HepG2 (cell line): ENCODE measurements around the gene TMEM235. TPM values are rescaled to one million over a fixed set of nuclear protein-coding genes. Genes with fewer than 3 reads are reported as not detected.

Source experiments
- BORCS8-MEF2B ChIP-seq: sonication (generic); formaldehyde crosslinking; IDR thresholded peaks from 2 replicates; pipeline ENCODE4 v1.8.0; 2022; ENCODE audit warnings: mild to moderate bottlenecking, missing genetic modification reagents
- CEBPG ChIP-seq: IDR thresholded peaks from 2 replicates; pipeline ENCODE4 v1.6.1; 2016
- KLF6 ChIP-seq: IDR thresholded peaks from 2 replicates; pipeline ENCODE4 v1.8.0; 2016; ENCODE audit warnings: missing biosample characterization, missing genetic modification reagents
- SIX1 ChIP-seq: sonication (generic); formaldehyde crosslinking; IDR thresholded peaks from 2 replicates; pipeline ENCODE4 v1.4.0; 2020; ENCODE audit warnings: missing genetic modification reagents, borderline replicate concordance
- TCF12 ChIP-seq, 2 experiments: fragments of 450-650 bp in 1 of 2; sonication (generic) in 1 of 2; formaldehyde crosslinking in 1 of 2; IDR thresholded peaks; 2 replicates each; pipeline versions ENCODE4 v1.6.1 to v1.8.0; 2017 to 2022; ENCODE audit warnings: antibody characterized with exemption in 1 of 2, mild to moderate bottlenecking in 1 of 2, missing genetic modification reagents in 1 of 2, moderate library complexity in 1 of 2
- TEAD3 ChIP-seq: optimal IDR thresholded peaks from 2 replicates; pipeline ENCODE3; 2016; ENCODE audit warnings: borderline replicate concordance
- ZKSCAN8 ChIP-seq: IDR thresholded peaks from 2 replicates; pipeline ENCODE4 v1.6.1; 2016; ENCODE audit warnings: borderline replicate concordance, missing genetic modification reagents, missing compliant biosample characterization
- ZNF317 ChIP-seq: sonication (generic); formaldehyde crosslinking; IDR thresholded peaks from 2 replicates; pipeline ENCODE4 v1.5.0; 2020; ENCODE audit warnings: mild to moderate bottlenecking, missing genetic modification reagents
- ZNF572 ChIP-seq: sonication (generic); formaldehyde crosslinking; IDR thresholded peaks from 2 replicates; pipeline ENCODE4 v1.5.1; 2020; ENCODE audit warnings: mild to moderate bottlenecking, missing genetic modification reagents
- polyA plus RNA-seq, 8 experiments: library from polyadenylated mRNA; depleted of rRNA in 3 of 8; stranded (reverse) in 7 of 8; unstranded in 1 of 8; fragments of >200 nt; fragmentation: Illumina TruSeq in 4 of 8; extraction: Trizol in 4 of 8; gene quantifications; 2 replicates each; pipeline versions ENCODE4 v1.2.1 to v1.2.3, GENCODE V29; 2011 to 2016; ENCODE audit warnings: low read depth in 4 of 8, missing spikeins in 1 of 8, mixed read lengths in 1 of 8; ENCODE audit not compliant: insufficient read depth in 1 of 8
- total RNA-seq, 5 experiments: library from RNA; depleted of rRNA; stranded (reverse); fragments of >200 nt; fragmentation: Illumina TruSeq; extraction: Trizol; gene quantifications; 2 replicates each; pipeline ENCODE4 v1.2.3, GENCODE V29; 2016; ENCODE audit warnings: low read depth in 1 of 5
- TF ChIP-seq, protein P1 (sequence below): fragments of 450-650 bp; IDR thresholded peaks from 2 replicates; pipeline ENCODE4 v1.6.1; 2017
- TF ChIP-seq, protein P2 (sequence below): sonication (generic); formaldehyde crosslinking; IDR thresholded peaks from 2 replicates; pipeline ENCODE4 v1.8.0; 2022; ENCODE audit warnings: mild to moderate bottlenecking, missing genetic modification reagents, moderate library complexity
- TF ChIP-seq, protein P3 (sequence below): sonication (generic); formaldehyde crosslinking; IDR thresholded peaks from 2 replicates; pipeline ENCODE4 v1.5.0; 2020; ENCODE audit warnings: mild to moderate bottlenecking, missing genetic modification reagents
- TF ChIP-seq, protein P4 (sequence below): sonication (generic); formaldehyde crosslinking; IDR thresholded peaks from 2 replicates; pipeline ENCODE4 v1.5.1; 2020; ENCODE audit warnings: mild to moderate bottlenecking, missing genetic modification reagents, moderate library complexity
- TF ChIP-seq, protein P5 (sequence below): sonication (generic); formaldehyde crosslinking; IDR thresholded peaks from 2 replicates; pipeline ENCODE4 v1.4.0; 2020; ENCODE audit warnings: low read depth, missing genetic modification reagents

Gene TMEM235
- total and polyA plus RNA-seq, 2 of the 13 experiments (the other 11 are each of a cell fraction or from before 2014, with no cell fraction given), result not detected

DNA sequence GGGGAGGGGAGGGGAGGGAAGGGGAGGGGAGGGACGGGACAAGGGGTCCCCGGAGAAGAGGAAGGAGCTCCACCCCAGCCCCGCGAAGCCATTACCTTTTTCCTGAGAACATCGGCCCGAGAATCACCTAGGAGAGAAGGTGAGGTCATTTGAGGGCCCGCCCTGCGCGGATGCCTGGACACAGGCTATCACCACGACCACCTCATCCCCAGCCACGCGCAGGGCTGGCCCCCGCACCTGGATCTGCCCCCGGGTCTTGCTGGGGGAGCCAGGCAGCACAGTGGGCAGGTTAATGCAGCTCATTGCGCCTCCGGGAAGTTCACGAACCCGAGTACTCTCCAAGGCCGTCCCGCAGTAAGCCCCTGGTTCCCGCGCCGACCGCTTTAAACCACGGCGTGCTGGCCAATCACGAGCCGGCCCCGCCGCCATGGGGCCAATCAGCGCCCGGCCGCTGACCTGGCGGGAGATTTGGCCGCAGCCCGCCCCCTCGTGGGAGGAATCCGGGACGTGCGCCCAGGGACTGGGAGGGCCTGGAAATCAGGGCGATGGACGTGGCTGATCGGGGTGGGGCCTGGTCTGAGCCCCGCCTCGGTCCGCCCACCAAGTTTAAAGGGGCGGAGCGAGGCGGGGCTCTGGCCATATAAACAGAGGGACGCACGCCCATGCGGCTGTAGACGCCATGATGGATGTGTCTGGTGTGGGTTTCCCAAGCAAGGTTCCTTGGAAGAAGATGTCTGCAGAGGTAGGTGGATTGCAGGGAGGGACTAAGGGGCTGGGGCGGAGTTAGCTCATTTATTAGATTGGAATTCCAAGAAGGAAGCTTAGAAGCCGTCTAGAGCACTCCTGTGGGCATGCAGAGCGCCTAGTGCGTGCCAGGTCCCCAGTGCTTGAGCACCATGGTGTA lies 44.5 kb upstream of the TMEM235 start, which contains the start of the genes AFMID and TK1 (continued):
- TF ChIP-seq, protein P1, sequence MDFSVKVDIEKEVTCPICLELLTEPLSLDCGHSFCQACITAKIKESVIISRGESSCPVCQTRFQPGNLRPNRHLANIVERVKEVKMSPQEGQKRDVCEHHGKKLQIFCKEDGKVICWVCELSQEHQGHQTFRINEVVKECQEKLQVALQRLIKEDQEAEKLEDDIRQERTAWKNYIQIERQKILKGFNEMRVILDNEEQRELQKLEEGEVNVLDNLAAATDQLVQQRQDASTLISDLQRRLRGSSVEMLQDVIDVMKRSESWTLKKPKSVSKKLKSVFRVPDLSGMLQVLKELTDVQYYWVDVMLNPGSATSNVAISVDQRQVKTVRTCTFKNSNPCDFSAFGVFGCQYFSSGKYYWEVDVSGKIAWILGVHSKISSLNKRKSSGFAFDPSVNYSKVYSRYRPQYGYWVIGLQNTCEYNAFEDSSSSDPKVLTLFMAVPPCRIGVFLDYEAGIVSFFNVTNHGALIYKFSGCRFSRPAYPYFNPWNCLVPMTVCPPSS, result no peak
- TF ChIP-seq, protein P2, sequence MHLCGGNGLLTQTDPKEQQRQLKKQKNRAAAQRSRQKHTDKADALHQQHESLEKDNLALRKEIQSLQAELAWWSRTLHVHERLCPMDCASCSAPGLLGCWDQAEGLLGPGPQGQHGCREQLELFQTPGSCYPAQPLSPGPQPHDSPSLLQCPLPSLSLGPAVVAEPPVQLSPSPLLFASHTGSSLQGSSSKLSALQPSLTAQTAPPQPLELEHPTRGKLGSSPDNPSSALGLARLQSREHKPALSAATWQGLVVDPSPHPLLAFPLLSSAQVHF (CRISPR knock-in tag), result peak; percentile 100
- TF ChIP-seq, protein P3, sequence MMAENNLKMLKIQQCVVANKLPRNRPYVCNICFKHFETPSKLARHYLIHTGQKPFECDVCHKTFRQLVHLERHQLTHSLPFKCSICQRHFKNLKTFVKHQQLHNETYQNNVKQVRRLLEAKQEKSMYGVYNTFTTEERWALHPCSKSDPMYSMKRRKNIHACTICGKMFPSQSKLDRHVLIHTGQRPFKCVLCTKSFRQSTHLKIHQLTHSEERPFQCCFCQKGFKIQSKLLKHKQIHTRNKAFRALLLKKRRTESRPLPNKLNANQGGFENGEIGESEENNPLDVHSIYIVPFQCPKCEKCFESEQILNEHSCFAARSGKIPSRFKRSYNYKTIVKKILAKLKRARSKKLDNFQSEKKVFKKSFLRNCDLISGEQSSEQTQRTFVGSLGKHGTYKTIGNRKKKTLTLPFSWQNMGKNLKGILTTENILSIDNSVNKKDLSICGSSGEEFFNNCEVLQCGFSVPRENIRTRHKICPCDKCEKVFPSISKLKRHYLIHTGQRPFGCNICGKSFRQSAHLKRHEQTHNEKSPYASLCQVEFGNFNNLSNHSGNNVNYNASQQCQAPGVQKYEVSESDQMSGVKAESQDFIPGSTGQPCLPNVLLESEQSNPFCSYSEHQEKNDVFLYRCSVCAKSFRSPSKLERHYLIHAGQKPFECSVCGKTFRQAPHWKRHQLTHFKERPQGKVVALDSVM (CRISPR knock-in tag), result no peak; the same call in 1 of the 2 replicates
- TF ChIP-seq, protein P4, sequence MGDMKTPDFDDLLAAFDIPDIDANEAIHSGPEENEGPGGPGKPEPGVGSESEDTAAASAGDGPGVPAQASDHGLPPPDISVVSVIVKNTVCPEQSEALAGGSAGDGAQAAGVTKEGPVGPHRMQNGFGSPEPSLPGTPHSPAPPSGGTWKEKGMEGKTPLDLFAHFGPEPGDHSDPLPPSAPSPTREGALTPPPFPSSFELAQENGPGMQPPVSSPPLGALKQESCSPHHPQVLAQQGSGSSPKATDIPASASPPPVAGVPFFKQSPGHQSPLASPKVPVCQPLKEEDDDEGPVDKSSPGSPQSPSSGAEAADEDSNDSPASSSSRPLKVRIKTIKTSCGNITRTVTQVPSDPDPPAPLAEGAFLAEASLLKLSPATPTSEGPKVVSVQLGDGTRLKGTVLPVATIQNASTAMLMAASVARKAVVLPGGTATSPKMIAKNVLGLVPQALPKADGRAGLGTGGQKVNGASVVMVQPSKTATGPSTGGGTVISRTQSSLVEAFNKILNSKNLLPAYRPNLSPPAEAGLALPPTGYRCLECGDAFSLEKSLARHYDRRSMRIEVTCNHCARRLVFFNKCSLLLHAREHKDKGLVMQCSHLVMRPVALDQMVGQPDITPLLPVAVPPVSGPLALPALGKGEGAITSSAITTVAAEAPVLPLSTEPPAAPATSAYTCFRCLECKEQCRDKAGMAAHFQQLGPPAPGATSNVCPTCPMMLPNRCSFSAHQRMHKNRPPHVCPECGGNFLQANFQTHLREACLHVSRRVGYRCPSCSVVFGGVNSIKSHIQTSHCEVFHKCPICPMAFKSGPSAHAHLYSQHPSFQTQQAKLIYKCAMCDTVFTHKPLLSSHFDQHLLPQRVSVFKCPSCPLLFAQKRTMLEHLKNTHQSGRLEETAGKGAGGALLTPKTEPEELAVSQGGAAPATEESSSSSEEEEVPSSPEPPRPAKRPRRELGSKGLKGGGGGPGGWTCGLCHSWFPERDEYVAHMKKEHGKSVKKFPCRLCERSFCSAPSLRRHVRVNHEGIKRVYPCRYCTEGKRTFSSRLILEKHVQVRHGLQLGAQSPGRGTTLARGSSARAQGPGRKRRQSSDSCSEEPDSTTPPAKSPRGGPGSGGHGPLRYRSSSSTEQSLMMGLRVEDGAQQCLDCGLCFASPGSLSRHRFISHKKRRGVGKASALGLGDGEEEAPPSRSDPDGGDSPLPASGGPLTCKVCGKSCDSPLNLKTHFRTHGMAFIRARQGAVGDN, result peak; percentile 92
- TF ChIP-seq CEBPG (CRISPR knock-in tag) (peak; percentile 64), ZKSCAN8 (CRISPR knock-in tag) (peak; percentile 41; the same call in 1 of the 2 replicates), KLF6 (CRISPR knock-in tag) (peak; percentile 97), BORCS8-MEF2B (CRISPR knock-in tag) (peak; percentile 100), SIX1 (CRISPR knock-in tag) (peak; percentile 22; the same call in 1 of the 2 replicates), ZNF572 (CRISPR knock-in tag) (peak; percentile 87; the same call in 1 of the 2 replicates), ZNF317 (peak; percentile 12; the same call in 1 of the 2 replicates), TCF12 (IDR thresholded peaks at IDR 0.05) (no peak), TCF12 (CRISPR knock-in tag; IDR thresholded peaks at IDR 0.05) (no peak), TEAD3 (CRISPR knock-in tag) (peak; percentile 100)
- TF ChIP-seq, protein P5, sequence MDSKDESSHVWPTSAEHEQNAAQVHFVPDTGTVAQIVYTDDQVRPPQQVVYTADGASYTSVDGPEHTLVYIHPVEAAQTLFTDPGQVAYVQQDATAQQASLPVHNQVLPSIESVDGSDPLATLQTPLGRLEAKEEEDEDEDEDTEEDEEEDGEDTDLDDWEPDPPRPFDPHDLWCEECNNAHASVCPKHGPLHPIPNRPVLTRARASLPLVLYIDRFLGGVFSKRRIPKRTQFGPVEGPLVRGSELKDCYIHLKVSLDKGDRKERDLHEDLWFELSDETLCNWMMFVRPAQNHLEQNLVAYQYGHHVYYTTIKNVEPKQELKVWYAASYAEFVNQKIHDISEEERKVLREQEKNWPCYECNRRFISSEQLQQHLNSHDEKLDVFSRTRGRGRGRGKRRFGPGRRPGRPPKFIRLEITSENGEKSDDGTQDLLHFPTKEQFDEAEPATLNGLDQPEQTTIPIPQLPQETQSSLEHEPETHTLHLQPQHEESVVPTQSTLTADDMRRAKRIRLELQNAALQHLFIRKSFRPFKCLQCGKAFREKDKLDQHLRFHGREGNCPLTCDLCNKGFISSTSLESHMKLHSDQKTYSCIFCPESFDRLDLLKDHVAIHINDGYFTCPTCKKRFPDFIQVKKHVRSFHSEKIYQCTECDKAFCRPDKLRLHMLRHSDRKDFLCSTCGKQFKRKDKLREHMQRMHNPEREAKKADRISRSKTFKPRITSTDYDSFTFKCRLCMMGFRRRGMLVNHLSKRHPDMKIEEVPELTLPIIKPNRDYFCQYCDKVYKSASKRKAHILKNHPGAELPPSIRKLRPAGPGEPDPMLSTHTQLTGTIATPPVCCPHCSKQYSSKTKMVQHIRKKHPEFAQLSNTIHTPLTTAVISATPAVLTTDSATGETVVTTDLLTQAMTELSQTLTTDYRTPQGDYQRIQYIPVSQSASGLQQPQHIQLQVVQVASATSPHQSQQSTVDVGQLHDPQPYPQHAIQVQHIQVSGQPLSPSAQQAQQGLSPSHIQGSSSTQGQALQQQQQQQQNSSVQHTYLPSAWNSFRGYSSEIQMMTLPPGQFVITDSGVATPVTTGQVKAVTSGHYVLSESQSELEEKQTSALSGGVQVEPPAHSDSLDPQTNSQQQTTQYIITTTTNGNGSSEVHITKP, result no peak; the same call in none of the 2 replicates
